GM19452 (cell line): ENCODE measurements around the gene TRIM56.
A peak's percentile ranks its signal among the peaks of the same experiment; 100 is the strongest.
"Not testable (repeated sequence)": the region's sequence is repeated elsewhere in the genome, so short reads cannot be mapped to it uniquely, and the experiment has no call there.

Experiments
- ATAC-seq: cut with Tn5 transposase; IDR thresholded peaks from one replicate; pipeline ENCODE4 v1.9.1; 2021; ENCODE audit not compliant: unreplicated experiment

TRIM56 gene

GRCh38 chr7:101085162-101085964 lies at the start of gene TRIM56:
TSS of gene TRIM56 (plus strand) at chr7:101085481. CDS start at chr7:101087313, 1,832 bp downstream.
- ATAC-seq = peak; percentile 81

- no peak for ATAC-seq
Measured at GRCh38 chr7:101035941-101036340, 49.3 kb upstream of the TRIM56 start.

GRCh38 chr7:101041283-101041682 lies 44.0 kb upstream of the TRIM56 start:
- ATAC-seq = not testable (repeated sequence)

- no peak for ATAC-seq
Measured at GRCh38 chr7:101058355-101058754, 26.9 kb upstream of the TRIM56 start.

- no peak for ATAC-seq
Measured at GRCh38 chr7:101059620-101059942, 25.7 kb upstream of the TRIM56 start.

GRCh38 chr7:101060992-101061391 lies 24.3 kb upstream of the TRIM56 start:
- no peak for ATAC-seq

- not testable (repeated sequence) for ATAC-seq
Measured at GRCh38 chr7:101064176-101064550, 21.1 kb upstream of the TRIM56 start.

- ATAC-seq = not testable (repeated sequence)
Measured at GRCh38 chr7:101065162-101065561, 20.1 kb upstream of the TRIM56 start.

- ATAC-seq = no peak
Measured at GRCh38 chr7:101066141-101066832, 19.0 kb upstream of the TRIM56 start.

- no peak for ATAC-seq
Measured at GRCh38 chr7:101066833-101067177, 18.5 kb upstream of the TRIM56 start.

GRCh38 chr7:101068401-101068800 lies 16.9 kb upstream of the TRIM56 start:
- no peak for ATAC-seq

GRCh38 chr7:101071362-101072104 lies 13.7 kb upstream of the TRIM56 start:
- ATAC-seq = not testable (repeated sequence)

- no peak for ATAC-seq
Measured at GRCh38 chr7:101075646-101076045, 9.6 kb upstream of the TRIM56 start.

GRCh38 chr7:101076183-101076582 lies 9.1 kb upstream of the TRIM56 start:
- ATAC-seq = not testable (repeated sequence)

- no peak for ATAC-seq
Measured at GRCh38 chr7:101077303-101078086, 7.8 kb upstream of the TRIM56 start.

- no peak for ATAC-seq
Measured at GRCh38 chr7:101081432-101081831, 3.8 kb upstream of the TRIM56 start.

GRCh38 chr7:101084865-101085161 lies 468 bp upstream of the TRIM56 start:
- ATAC-seq = no peak

- ATAC-seq = no peak
Measured at GRCh38 chr7:101087334-101088068, 2.2 kb downstream of the TRIM56 start.

GRCh38 chr7:101088069-101088425 lies 2.8 kb downstream of the TRIM56 start:
- no peak for ATAC-seq

- ATAC-seq = no peak
Measured at GRCh38 chr7:101088858-101089529, 3.7 kb downstream of the TRIM56 start.
